ENCODE measurements around the gene KCNQ5. TPM values are rescaled to one million over a fixed set of nuclear protein-coding genes. Genes with fewer than 3 reads are reported as not detected.

The KCNQ5 gene
- total RNA-seq, 1 experiment from 2014 or later = 2.0 TPM

DNA sequence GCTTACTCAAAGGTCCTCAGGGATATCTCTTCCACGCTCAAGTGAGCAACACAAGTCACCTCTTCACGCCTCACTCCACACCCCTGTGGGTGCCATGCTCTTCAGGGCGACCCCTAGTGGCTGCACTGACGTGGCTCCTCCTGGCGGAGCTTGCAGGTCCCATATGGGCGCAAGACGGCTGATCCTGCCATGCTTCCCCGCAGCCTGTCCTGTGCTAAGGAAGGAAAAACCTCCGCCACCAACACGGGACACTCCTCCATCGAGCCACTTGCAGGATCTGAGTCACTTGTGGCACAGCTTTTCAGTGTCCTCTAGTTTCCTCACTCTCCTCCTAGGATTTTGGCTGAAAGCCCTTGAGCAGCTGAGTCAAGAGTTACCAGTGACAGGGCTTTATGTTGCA lies 512.7 kb downstream of the KCNQ5 start:
- no peaks in the 10 kb centered on the region for H3K36me3 Mint-ChIP-seq
- peaks cover 5% of the 10 kb centered on the region; the same call in 1 of the 2 replicates for H3K9me3 Mint-ChIP-seq
- peak; percentile 96 for DNase-seq (ENCODE audit: low spot score)
- no peak overlapping the region for H3K4me3 Mint-ChIP-seq
- POLR2A ChIA-PET = interaction anchor here (0.8 kb wide), 1 partner anchor 191 kb away, joined by 3 read pairs; no protein-coding TSS in a partner anchor
- H3K27me3 Mint-ChIP-seq (ENCODE audit: low read depth) = no peaks in the 10 kb centered on the region
- H3K4me1 Mint-ChIP-seq = peaks cover 7% of the 10 kb centered on the region
- no peak overlapping the region for H3K27ac Mint-ChIP-seq
- TF ChIP-seq, protein P1, sequence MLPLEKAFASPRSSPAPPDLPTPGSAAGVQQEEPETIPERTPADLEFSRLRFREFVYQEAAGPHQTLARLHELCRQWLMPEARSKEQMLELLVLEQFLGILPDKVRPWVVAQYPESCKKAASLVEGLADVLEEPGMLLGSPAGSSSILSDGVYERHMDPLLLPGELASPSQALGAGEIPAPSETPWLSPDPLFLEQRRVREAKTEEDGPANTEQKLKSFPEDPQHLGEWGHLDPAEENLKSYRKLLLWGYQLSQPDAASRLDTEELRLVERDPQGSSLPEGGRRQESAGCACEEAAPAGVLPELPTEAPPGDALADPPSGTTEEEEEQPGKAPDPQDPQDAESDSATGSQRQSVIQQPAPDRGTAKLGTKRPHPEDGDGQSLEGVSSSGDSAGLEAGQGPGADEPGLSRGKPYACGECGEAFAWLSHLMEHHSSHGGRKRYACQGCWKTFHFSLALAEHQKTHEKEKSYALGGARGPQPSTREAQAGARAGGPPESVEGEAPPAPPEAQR (CRISPR knock-in tag; IDR thresholded peaks at IDR 0.05) = peak; percentile 60; the same call in 1 of the 2 replicates
- TF ChIP-seq, protein P2, sequence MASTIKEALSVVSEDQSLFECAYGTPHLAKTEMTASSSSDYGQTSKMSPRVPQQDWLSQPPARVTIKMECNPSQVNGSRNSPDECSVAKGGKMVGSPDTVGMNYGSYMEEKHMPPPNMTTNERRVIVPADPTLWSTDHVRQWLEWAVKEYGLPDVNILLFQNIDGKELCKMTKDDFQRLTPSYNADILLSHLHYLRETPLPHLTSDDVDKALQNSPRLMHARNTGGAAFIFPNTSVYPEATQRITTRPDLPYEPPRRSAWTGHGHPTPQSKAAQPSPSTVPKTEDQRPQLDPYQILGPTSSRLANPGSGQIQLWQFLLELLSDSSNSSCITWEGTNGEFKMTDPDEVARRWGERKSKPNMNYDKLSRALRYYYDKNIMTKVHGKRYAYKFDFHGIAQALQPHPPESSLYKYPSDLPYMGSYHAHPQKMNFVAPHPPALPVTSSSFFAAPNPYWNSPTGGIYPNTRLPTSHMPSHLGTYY (CRISPR knock-in tag; IDR thresholded peaks at IDR 0.05) = peak; percentile 56; the same call in 1 of the 2 replicates
- peak; percentile 60; the same call in 1 of the 2 replicates for TF ChIP-seq EMX1 (CRISPR knock-in tag; IDR thresholded peaks at IDR 0.05)
- TF ChIP-seq, protein P3, sequence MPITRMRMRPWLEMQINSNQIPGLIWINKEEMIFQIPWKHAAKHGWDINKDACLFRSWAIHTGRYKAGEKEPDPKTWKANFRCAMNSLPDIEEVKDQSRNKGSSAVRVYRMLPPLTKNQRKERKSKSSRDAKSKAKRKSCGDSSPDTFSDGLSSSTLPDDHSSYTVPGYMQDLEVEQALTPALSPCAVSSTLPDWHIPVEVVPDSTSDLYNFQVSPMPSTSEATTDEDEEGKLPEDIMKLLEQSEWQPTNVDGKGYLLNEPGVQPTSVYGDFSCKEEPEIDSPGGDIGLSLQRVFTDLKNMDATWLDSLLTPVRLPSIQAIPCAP (CRISPR knock-in tag; IDR thresholded peaks at IDR 0.05) = no peak
- TF ChIP-seq ZNF423 (CRISPR knock-in tag; IDR thresholded peaks at IDR 0.05) = no peak
- TF ChIP-seq, protein P4, sequence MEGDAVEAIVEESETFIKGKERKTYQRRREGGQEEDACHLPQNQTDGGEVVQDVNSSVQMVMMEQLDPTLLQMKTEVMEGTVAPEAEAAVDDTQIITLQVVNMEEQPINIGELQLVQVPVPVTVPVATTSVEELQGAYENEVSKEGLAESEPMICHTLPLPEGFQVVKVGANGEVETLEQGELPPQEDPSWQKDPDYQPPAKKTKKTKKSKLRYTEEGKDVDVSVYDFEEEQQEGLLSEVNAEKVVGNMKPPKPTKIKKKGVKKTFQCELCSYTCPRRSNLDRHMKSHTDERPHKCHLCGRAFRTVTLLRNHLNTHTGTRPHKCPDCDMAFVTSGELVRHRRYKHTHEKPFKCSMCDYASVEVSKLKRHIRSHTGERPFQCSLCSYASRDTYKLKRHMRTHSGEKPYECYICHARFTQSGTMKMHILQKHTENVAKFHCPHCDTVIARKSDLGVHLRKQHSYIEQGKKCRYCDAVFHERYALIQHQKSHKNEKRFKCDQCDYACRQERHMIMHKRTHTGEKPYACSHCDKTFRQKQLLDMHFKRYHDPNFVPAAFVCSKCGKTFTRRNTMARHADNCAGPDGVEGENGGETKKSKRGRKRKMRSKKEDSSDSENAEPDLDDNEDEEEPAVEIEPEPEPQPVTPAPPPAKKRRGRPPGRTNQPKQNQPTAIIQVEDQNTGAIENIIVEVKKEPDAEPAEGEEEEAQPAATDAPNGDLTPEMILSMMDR (IDR thresholded peaks at IDR 0.05) = peak; percentile 73
- peak; percentile 62; the same call in 1 of the 2 replicates for TF ChIP-seq CREM (CRISPR knock-in tag; IDR thresholded peaks at IDR 0.05)
- TF ChIP-seq, protein P5, sequence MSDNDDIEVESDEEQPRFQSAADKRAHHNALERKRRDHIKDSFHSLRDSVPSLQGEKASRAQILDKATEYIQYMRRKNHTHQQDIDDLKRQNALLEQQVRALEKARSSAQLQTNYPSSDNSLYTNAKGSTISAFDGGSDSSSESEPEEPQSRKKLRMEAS (CRISPR knock-in tag; IDR thresholded peaks at IDR 0.05) = peak; percentile 88; the same call in 1 of the 2 replicates
- TF ChIP-seq, protein P6, sequence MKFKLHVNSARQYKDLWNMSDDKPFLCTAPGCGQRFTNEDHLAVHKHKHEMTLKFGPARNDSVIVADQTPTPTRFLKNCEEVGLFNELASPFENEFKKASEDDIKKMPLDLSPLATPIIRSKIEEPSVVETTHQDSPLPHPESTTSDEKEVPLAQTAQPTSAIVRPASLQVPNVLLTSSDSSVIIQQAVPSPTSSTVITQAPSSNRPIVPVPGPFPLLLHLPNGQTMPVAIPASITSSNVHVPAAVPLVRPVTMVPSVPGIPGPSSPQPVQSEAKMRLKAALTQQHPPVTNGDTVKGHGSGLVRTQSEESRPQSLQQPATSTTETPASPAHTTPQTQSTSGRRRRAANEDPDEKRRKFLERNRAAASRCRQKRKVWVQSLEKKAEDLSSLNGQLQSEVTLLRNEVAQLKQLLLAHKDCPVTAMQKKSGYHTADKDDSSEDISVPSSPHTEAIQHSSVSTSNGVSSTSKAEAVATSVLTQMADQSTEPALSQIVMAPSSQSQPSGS (CRISPR knock-in tag; IDR thresholded peaks at IDR 0.05; ENCODE audit: borderline replicate concordance, low read depth) = no peak
- CTCF ChIA-PET = interaction anchor here (0.5 to 4.6 kb wide), 37 partner anchors 8 to 819 kb away, joined by 3 to 35 read pairs (median 4); partner anchors contain the start of genes KCNQ5 and KHDC1
- ATAC-seq = peak; percentile 97

DNA sequence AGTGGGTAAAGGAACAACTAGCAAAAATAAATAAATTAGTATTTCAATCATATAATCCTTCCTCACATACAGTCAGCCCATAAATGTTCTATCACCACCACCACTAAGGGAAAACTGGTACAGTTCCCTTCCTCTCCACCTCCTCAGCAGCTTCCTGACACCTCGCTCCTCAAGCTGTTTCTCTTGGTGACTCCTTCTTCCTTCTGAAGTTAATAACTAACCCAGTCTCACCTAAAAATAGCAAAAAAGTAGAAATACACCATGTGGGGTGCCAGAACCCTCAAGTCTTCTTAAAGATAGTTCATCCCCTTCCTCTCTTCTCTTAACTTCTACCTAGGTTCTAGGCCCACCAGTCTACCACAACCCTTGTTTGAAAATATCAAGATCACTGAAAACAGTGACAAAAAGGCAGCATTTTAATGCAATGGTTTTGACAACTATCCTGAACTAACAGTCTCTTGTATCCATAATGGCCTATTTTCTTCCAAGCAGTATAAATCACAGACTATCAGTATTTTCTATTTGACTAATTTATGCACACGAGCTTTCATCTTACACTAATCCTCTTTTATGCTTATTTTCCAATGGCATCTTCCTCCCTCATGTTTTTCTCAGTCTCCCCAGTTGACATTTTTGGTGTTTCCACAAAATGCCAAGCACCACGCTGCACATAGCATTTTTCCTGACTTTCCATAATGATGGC lies 518.0 kb downstream of the KCNQ5 start:
- H3K4me3 Mint-ChIP-seq = no peak overlapping the region
- no peak overlapping the region for H3K27ac Mint-ChIP-seq
- H3K4me1 Mint-ChIP-seq = 0 out of 2 replicates have a peak, but pooled peaks cover 3% of the 10 kb centered on the region
- H3K36me3 Mint-ChIP-seq = no peaks in the 10 kb centered on the region
- ATAC-seq (no peak), DNase-seq (ENCODE audit: low spot score) (no peak)
- ChIA-PET POLR2A (no interaction called here), CTCF (no interaction called here)
- no peaks in the 10 kb centered on the region for H3K27me3 Mint-ChIP-seq (ENCODE audit: low read depth)
- H3K9me3 Mint-ChIP-seq = peaks cover 5% of the 10 kb centered on the region; the same call in 1 of the 2 replicates
- no peak for TF ChIP-seq ZNF396 (CRISPR knock-in tag; IDR thresholded peaks at IDR 0.05; ENCODE audit: borderline replicate concordance)
- TF ChIP-seq CBFB (CRISPR knock-in tag; IDR thresholded peaks at IDR 0.05; ENCODE audit: low read depth) = no peak
- TF ChIP-seq, protein P1 (CRISPR knock-in tag; IDR thresholded peaks at IDR 0.05) = no peak
- TF ChIP-seq, protein P7, sequence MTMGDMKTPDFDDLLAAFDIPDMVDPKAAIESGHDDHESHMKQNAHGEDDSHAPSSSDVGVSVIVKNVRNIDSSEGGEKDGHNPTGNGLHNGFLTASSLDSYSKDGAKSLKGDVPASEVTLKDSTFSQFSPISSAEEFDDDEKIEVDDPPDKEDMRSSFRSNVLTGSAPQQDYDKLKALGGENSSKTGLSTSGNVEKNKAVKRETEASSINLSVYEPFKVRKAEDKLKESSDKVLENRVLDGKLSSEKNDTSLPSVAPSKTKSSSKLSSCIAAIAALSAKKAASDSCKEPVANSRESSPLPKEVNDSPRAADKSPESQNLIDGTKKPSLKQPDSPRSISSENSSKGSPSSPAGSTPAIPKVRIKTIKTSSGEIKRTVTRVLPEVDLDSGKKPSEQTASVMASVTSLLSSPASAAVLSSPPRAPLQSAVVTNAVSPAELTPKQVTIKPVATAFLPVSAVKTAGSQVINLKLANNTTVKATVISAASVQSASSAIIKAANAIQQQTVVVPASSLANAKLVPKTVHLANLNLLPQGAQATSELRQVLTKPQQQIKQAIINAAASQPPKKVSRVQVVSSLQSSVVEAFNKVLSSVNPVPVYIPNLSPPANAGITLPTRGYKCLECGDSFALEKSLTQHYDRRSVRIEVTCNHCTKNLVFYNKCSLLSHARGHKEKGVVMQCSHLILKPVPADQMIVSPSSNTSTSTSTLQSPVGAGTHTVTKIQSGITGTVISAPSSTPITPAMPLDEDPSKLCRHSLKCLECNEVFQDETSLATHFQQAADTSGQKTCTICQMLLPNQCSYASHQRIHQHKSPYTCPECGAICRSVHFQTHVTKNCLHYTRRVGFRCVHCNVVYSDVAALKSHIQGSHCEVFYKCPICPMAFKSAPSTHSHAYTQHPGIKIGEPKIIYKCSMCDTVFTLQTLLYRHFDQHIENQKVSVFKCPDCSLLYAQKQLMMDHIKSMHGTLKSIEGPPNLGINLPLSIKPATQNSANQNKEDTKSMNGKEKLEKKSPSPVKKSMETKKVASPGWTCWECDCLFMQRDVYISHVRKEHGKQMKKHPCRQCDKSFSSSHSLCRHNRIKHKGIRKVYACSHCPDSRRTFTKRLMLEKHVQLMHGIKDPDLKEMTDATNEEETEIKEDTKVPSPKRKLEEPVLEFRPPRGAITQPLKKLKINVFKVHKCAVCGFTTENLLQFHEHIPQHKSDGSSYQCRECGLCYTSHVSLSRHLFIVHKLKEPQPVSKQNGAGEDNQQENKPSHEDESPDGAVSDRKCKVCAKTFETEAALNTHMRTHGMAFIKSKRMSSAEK (CRISPR knock-in tag; IDR thresholded peaks at IDR 0.05; ENCODE audit: borderline replicate concordance) = no peak
- no peak for TF ChIP-seq ZNF671 (CRISPR knock-in tag; IDR thresholded peaks at IDR 0.05)
- TF ChIP-seq, protein P3 (CRISPR knock-in tag; IDR thresholded peaks at IDR 0.05) = no peak
- TF ChIP-seq FOXK1 (CRISPR knock-in tag; IDR thresholded peaks at IDR 0.05) = no peak
- TF ChIP-seq HMGA2 (CRISPR knock-in tag; IDR thresholded peaks at IDR 0.05) = no peak
- TF ChIP-seq PRRX2 (CRISPR knock-in tag; IDR thresholded peaks at IDR 0.05) = no peak
- TF ChIP-seq MYBL2 (CRISPR knock-in tag; IDR thresholded peaks at IDR 0.05) = no peak
- TF ChIP-seq TCF7 (CRISPR knock-in tag; IDR thresholded peaks at IDR 0.05; ENCODE audit: low read depth) = no peak

All from WTC11 (cell line).